Neural cell (in vitro differentiated cells): ENCODE data around the gene SNX32. TPM values are rescaled to one million over a fixed set of nuclear protein-coding genes. Genes with fewer than 3 reads are reported as not detected.
A peak's percentile ranks its signal among the peaks of the same experiment; 100 is the strongest.

Experiments
- H2AFZ ChIP-seq: fragments of 200-600, 300-800 bp; sonication (generic), shearing (Covaris generic); 2 replicates; pipeline ENCODE4 v1.6.0; 2014; ENCODE audit warnings: low read depth, mild to moderate bottlenecking, antibody characterized with exemption, low read length, moderate library complexity
- H3F3A ChIP-seq: fragments of 200-600 bp; shearing (Covaris generic); 2 replicates; pipeline ENCODE4 v1.6.1; 2016; ENCODE audit warnings: mild to moderate bottlenecking, moderate library complexity, mixed read lengths, antibody characterized with exemption, low read length; ENCODE audit not compliant: insufficient read depth, poor library complexity, severe bottlenecking
- H3K27ac ChIP-seq: fragments of 200-600, 300-800 bp; sonication (generic), shearing (Covaris generic); 2 replicates; pipeline ENCODE4 v1.5.1; 2014; ENCODE audit warnings: mild to moderate bottlenecking, low read length, moderate library complexity
- H3K27me3 ChIP-seq: fragments of 300-800, 200-600 bp; sonication (generic), shearing (Covaris generic); 2 replicates; pipeline ENCODE4 v1.6.0; 2014; ENCODE audit warnings: mild to moderate bottlenecking, low read depth, low read length, moderate library complexity; ENCODE audit not compliant: insufficient read depth
- H3K36me3 ChIP-seq: fragments of 300-800, 200-600 bp; sonication (generic), shearing (Covaris generic); 2 replicates; pipeline ENCODE4 v1.5.1; 2014; ENCODE audit warnings: mild to moderate bottlenecking, antibody characterized with exemption, low read length, moderate library complexity; ENCODE audit not compliant: insufficient read depth
- H3K4me2 ChIP-seq: fragments of 300-800, 200-600 bp; sonication (generic), shearing (Covaris generic); 2 replicates; pipeline ENCODE4 v1.6.0; 2014; ENCODE audit warnings: mild to moderate bottlenecking, low read length
- H3K4me3 ChIP-seq: fragments of 300-800, 200-600 bp; sonication (generic), shearing (Covaris generic); 2 replicates; pipeline ENCODE4 v1.5.1; 2014; ENCODE audit warnings: mild to moderate bottlenecking, low read length, moderate library complexity
- H3K79me2 ChIP-seq: fragments of 200-600 bp; shearing (Covaris generic); replicated peaks from 2 replicates; pipeline ENCODE4 v1.6.0; 2014; ENCODE audit warnings: mild to moderate bottlenecking, low read length, moderate library complexity; ENCODE audit not compliant: insufficient read depth
- H3K9ac ChIP-seq: fragments of 300-800, 200-600 bp; sonication (generic), shearing (Covaris generic); 2 replicates; pipeline ENCODE4 v1.6.1; 2016; ENCODE audit warnings: mild to moderate bottlenecking, low read length, mixed read lengths
- H3K9me2 ChIP-seq: fragments of 200-600 bp; shearing (Covaris generic); 2 replicates; pipeline ENCODE4 v1.6.1; 2016; ENCODE audit warnings: mild to moderate bottlenecking, low read length, mixed read lengths; ENCODE audit not compliant: insufficient read depth
- H3K9me3 ChIP-seq: fragments of 200-600, 300-800 bp; sonication (generic), shearing (Covaris generic); 2 replicates; pipeline ENCODE4 v1.6.1; 2016; ENCODE audit warnings: mild to moderate bottlenecking, mixed run types, low read length, moderate library complexity, mixed read lengths
- H4K20me1 ChIP-seq: fragments of 200-600 bp; shearing (Covaris generic); 2 replicates; pipeline ENCODE4 v1.6.1; 2016; ENCODE audit warnings: mild to moderate bottlenecking, mixed run types; ENCODE audit not compliant: insufficient read depth
- CTCF ChIP-seq: fragments of 450-650 bp; IDR thresholded peaks from 2 replicates; pipeline ENCODE4 v1.5.1; 2014; ENCODE audit warnings: antibody characterized with exemption, mild to moderate bottlenecking, moderate library complexity; ENCODE audit not compliant: poor library complexity, severe bottlenecking
- EP300 ChIP-seq: fragments of 450-650 bp; conservative IDR thresholded peaks from 2 replicates; pipeline ENCODE4 v1.6.1; 2014; ENCODE audit warnings: antibody characterized with exemption, mild to moderate bottlenecking, moderate library complexity; ENCODE audit not compliant: poor library complexity, severe bottlenecking
- EZH2 ChIP-seq: fragments of 200-600, 300-800 bp; shearing (Covaris generic), sonication (generic); IDR thresholded peaks from 2 replicates; pipeline ENCODE4 v1.6.1; 2014; ENCODE audit warnings: antibody characterized with exemption, low read length, borderline replicate concordance, mild to moderate bottlenecking; ENCODE audit not compliant: insufficient read depth, poor library complexity, severe bottlenecking
- MXI1 ChIP-seq: fragments of 450-650 bp; conservative IDR thresholded peaks from 2 replicates; pipeline ENCODE4 v1.6.1; 2014; ENCODE audit warnings: antibody characterized with exemption, mild to moderate bottlenecking; ENCODE audit not compliant: poor library complexity, severe bottlenecking
- POLR2AphosphoS5 ChIP-seq: IDR thresholded peaks from 2 replicates; pipeline ENCODE4 v1.6.1; 2012
- RAD21 ChIP-seq: fragments of 450-650 bp; conservative IDR thresholded peaks from 2 replicates; pipeline ENCODE4 v1.6.1; 2014; ENCODE audit warnings: antibody characterized with exemption, mild to moderate bottlenecking, moderate library complexity
- REST ChIP-seq: IDR thresholded peaks from 2 replicates; pipeline ENCODE4 v1.6.1; 2012; ENCODE audit warnings: borderline replicate concordance
- SMC3 ChIP-seq: fragments of 450-650 bp; conservative IDR thresholded peaks from 2 replicates; pipeline ENCODE4 v1.6.1; 2014; ENCODE audit warnings: antibody characterized with exemption, mild to moderate bottlenecking, moderate library complexity; ENCODE audit not compliant: poor library complexity
- TAF1 ChIP-seq: IDR thresholded peaks from 2 replicates; pipeline ENCODE4 v1.6.1; 2012; ENCODE audit warnings: low read depth
- polyA plus RNA-seq: library from polyadenylated mRNA; depleted of rRNA; stranded (reverse); fragments of >200 nt; gene quantifications from 2 replicates; pipeline ENCODE4 v1.2.3, GENCODE V29; 2014

The SNX32 gene
- polyA plus RNA-seq, 1 donor from 2014 or later = 16.0 TPM

GRCh38 chr11:65887723-65888162 lies 54.0 kb downstream of the SNX32 start:
- H3K9me2 ChIP-seq = no peaks in the 10 kb centered on the region
- H3K9ac ChIP-seq = peak overlapping the region; percentile 97
- peak overlapping the region; percentile 96 for H3K4me3 ChIP-seq
- H3K36me3 ChIP-seq = no peaks in the 10 kb centered on the region
- H3K27ac ChIP-seq = peak overlapping the region; percentile 92
- H2AFZ ChIP-seq = peak overlapping the region; percentile 92
- H3K27me3 ChIP-seq = no peaks in the 10 kb centered on the region
- peaks cover 17% of the 10 kb centered on the region for H3K79me2 ChIP-seq
- peak; percentile 93 for TF ChIP-seq MXI1
- TF ChIP-seq REST = no peak
- H3K4me2 ChIP-seq = peak overlapping the region; percentile 94
- H3K9me3 ChIP-seq = no peaks in the 10 kb centered on the region
- H4K20me1 ChIP-seq = no peaks in the 10 kb centered on the region
- peaks cover 4% of the 10 kb centered on the region for H3F3A ChIP-seq

GRCh38 chr11:65888163-65888814 lies 54.5 kb downstream of the SNX32 start, which contains the start of gene FIBP:
Gene FIBP, minus strand, starts transcription at chr11:65888471. Its CDS starts 53 bp downstream, at chr11:65888418.
- H3F3A ChIP-seq = peaks cover 4% of the 10 kb centered on the region
- H3K9me2 ChIP-seq = no peaks in the 10 kb centered on the region
- H3K9ac ChIP-seq = peak within 1 kb of the TSS; percentile 97
- peak within 1 kb of the TSS; percentile 96 for H3K4me3 ChIP-seq
- H3K4me2 ChIP-seq = peak within 1 kb of the TSS; percentile 94
- H4K20me1 ChIP-seq = no peaks in the 10 kb centered on the region
- no peaks in the 10 kb centered on the region for H3K27me3 ChIP-seq
- peak within 1 kb of the TSS; percentile 92 for H2AFZ ChIP-seq
- H3K79me2 ChIP-seq = peaks cover 17% of the 10 kb centered on the region
- H3K36me3 ChIP-seq = no peaks in the 10 kb centered on the region
- peak; percentile 98 for TF ChIP-seq POLR2AphosphoS5
- TF ChIP-seq RAD21 = peak; percentile 70
- peak; percentile 79 for TF ChIP-seq EP300
- peak; percentile 68 for TF ChIP-seq TAF1
- peak; percentile 90 for TF ChIP-seq MXI1
- peak; percentile 89 for TF ChIP-seq REST
- peak; percentile 99 for TF ChIP-seq CTCF
- TF ChIP-seq SMC3 = peak; percentile 71
- TF ChIP-seq EZH2 = no peak
- peak within 1 kb of the TSS; percentile 92 for H3K27ac ChIP-seq
- H3K9me3 ChIP-seq = no peaks in the 10 kb centered on the region
